HL-60 (cell line): ENCODE measurements around the gene ACTN4.

ENCODE experiments used
- POLR2AphosphoS5 ChIP-seq: IDR thresholded peaks from 2 replicates; pipeline ENCODE4 v1.6.1; 2012; ENCODE audit warnings: low read depth
- TF ChIP-seq, protein P1 (sequence below): IDR thresholded peaks from one replicate; pipeline ENCODE4 v1.5.1; 2011; ENCODE audit warnings: low read length, control low read depth, inconsistent platforms; ENCODE audit not compliant: insufficient read depth

DNA sequence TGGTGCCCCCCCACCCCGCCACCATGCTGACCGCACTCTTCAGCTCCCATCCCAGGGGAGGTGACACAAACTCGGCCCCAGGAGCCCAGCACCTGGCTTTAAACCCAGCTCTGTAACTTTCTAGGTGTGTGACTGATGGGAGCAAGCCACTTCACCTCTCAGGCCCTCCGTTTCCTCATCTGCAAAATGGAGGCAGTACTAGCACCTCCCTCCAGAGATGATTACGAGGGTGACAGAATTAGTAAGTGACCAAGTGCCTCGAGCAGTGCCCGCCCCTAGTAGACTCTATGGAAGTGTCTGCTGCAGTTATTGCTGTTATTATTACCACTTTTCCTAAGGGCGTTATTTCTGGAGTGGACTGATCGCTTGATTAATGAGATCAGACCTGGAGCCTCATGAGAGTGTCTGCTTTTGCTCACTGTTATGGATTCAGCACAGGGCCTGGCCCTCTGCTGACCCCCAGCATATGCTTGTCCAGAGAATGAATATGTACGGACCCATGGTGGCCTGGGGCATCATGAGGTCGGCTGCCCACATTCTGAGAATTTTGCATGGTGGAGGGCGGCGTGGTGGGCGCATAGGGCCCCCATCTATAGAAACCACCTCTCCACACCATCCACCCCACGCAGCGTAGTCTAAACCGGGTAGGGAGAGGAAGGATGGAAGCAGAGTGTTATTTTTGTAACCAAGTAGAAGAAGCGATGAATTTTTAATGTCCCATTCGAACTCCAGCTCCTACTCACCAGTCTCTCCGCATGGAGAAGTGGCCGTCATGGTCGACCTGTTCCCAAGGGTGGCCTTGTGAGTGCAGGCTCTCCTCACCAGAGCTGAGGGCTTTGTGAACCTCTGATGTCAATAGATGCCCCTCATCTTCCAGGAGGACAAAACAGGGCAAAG is 48.6 kb downstream of the ACTN4 start:
- TF ChIP-seq, protein P1, sequence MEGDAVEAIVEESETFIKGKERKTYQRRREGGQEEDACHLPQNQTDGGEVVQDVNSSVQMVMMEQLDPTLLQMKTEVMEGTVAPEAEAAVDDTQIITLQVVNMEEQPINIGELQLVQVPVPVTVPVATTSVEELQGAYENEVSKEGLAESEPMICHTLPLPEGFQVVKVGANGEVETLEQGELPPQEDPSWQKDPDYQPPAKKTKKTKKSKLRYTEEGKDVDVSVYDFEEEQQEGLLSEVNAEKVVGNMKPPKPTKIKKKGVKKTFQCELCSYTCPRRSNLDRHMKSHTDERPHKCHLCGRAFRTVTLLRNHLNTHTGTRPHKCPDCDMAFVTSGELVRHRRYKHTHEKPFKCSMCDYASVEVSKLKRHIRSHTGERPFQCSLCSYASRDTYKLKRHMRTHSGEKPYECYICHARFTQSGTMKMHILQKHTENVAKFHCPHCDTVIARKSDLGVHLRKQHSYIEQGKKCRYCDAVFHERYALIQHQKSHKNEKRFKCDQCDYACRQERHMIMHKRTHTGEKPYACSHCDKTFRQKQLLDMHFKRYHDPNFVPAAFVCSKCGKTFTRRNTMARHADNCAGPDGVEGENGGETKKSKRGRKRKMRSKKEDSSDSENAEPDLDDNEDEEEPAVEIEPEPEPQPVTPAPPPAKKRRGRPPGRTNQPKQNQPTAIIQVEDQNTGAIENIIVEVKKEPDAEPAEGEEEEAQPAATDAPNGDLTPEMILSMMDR = no peak
- no peak for TF ChIP-seq POLR2AphosphoS5
